Right renal cortex interstitium (tissue), 3 donors: ENCODE results near the gene RFX2. TPM values are rescaled to one million over a fixed set of nuclear protein-coding genes. Genes with fewer than 3 reads are reported as not detected.

Experiments
- DNase-seq, 3 donors: peaks; one replicate each; pipeline ENCODE4 v3.0.0-alpha.2; 2013; ENCODE audit warnings: low read depth in 3 of 3, low spot score in 2 of 3
- polyA plus RNA-seq, 3 donors: library from polyadenylated mRNA; unstranded; fragments of 120-200 nt; gene quantifications; one replicate each; pipeline ENCODE4 v1.2.1, GENCODE V29; 2013; ENCODE audit not compliant: insufficient read length in 3 of 3

Gene RFX2
- polyA plus RNA-seq, 3 donors: 5.8 to 7.8 (median 7.1) TPM

GRCh38 chr19:5960005-5961001 is 150.0 kb downstream of the RFX2 start:
- no peak for DNase-seq

- DNase-seq: no peak
Measured at GRCh38 chr19:5959260-5960004, 150.9 kb downstream of the RFX2 start.

GRCh38 chr19:5958851-5959122 is 151.5 kb downstream of the RFX2 start:
- DNase-seq: no peak

- no peak for DNase-seq
Measured at GRCh38 chr19:5958074-5958850, 152.0 kb downstream of the RFX2 start.

GRCh38 chr19:5957170-5957569 is 153.1 kb downstream of the RFX2 start:
- no peak for DNase-seq

GRCh38 chr19:5956728-5957127 is 153.6 kb downstream of the RFX2 start:
- DNase-seq: no peak

- DNase-seq: no peak
Measured at GRCh38 chr19:5956323-5956722, 154.0 kb downstream of the RFX2 start.

- no peak for DNase-seq
Measured at GRCh38 chr19:5955636-5955935, 154.7 kb downstream of the RFX2 start.

- no peak for DNase-seq
Measured at GRCh38 chr19:5954293-5954692, 156.0 kb downstream of the RFX2 start.

GRCh38 chr19:5953680-5954213 is 156.6 kb downstream of the RFX2 start:
- no peak for DNase-seq

- DNase-seq: no peak
Measured at GRCh38 chr19:5953030-5953589, 157.2 kb downstream of the RFX2 start.

GRCh38 chr19:5952193-5953029 is 157.9 kb downstream of the RFX2 start:
- DNase-seq: no peak

GRCh38 chr19:5951338-5951861 is 158.9 kb downstream of the RFX2 start:
- DNase-seq: no peak

GRCh38 chr19:5950741-5951140 is 159.6 kb downstream of the RFX2 start:
- DNase-seq: no peak

GRCh38 chr19:5949792-5950305 is 160.5 kb downstream of the RFX2 start:
- DNase-seq: no peak

GRCh38 chr19:5948752-5949564 is 161.3 kb downstream of the RFX2 start:
- DNase-seq: no peak

- no peak for DNase-seq
Measured at GRCh38 chr19:5947435-5947834, 162.9 kb downstream of the RFX2 start.

GRCh38 chr19:5943623-5944022 is 166.7 kb downstream of the RFX2 start:
- no peak for DNase-seq
